OCI-LY1 (cell line): ENCODE data around the gene TMPRSS13.

ENCODE experiments used
- H2AFZ ChIP-seq: fragments of 200-600 bp; sonication (generic), shearing (Covaris generic); 2 replicates; pipeline ENCODE4 v1.6.0; 2014; ENCODE audit warnings: antibody characterized with exemption, mild to moderate bottlenecking, low read length
- H3F3A ChIP-seq: fragments of 200-600 bp; sonication (generic), shearing (Covaris generic); 2 replicates; pipeline ENCODE4 v1.6.0; 2014; ENCODE audit warnings: mild to moderate bottlenecking, antibody characterized with exemption, low read length, moderate library complexity; ENCODE audit not compliant: insufficient read depth
- H3K27ac ChIP-seq: fragments of 200-600 bp; sonication (generic); 2 replicates; pipeline ENCODE4 v1.5.1; 2014; ENCODE audit warnings: low read length, mixed run types, mild to moderate bottlenecking, low read depth; ENCODE audit not compliant: poor library complexity, severe bottlenecking
- H3K27me3 ChIP-seq: fragments of 200-600 bp; sonication (generic); 2 replicates; pipeline ENCODE4 v1.6.0; 2014; ENCODE audit warnings: antibody characterized with exemption, mild to moderate bottlenecking, low read length, moderate library complexity; ENCODE audit not compliant: insufficient read depth
- H3K36me3 ChIP-seq: fragments of 200-600 bp; sonication (generic); 2 replicates; pipeline ENCODE4 v1.6.1; 2014; ENCODE audit warnings: mild to moderate bottlenecking, antibody characterized with exemption, low read length, moderate library complexity, mixed read lengths; ENCODE audit not compliant: insufficient read depth
- H3K4me1 ChIP-seq: fragments of 200-600 bp; sonication (generic); 2 replicates; pipeline ENCODE4 v1.5.1; 2014; ENCODE audit warnings: mild to moderate bottlenecking, low read length, moderate library complexity; ENCODE audit not compliant: insufficient read depth, severe bottlenecking
- H3K4me2 ChIP-seq: fragments of 200-600 bp; sonication (generic), shearing (Covaris generic); 2 replicates; pipeline ENCODE4 v1.6.1; 2014; ENCODE audit warnings: low read length
- H3K4me3 ChIP-seq: fragments of 200-600 bp; sonication (generic); 2 replicates; pipeline ENCODE4 v1.5.1; 2014; ENCODE audit warnings: low read length, low read depth, mild to moderate bottlenecking, mixed read lengths; ENCODE audit not compliant: poor library complexity, severe bottlenecking
- H3K79me2 ChIP-seq: fragments of 200-600 bp; shearing (Covaris generic); 2 replicates; pipeline ENCODE4 v1.6.1; 2016; ENCODE audit warnings: mixed run types, low read length, mixed read lengths; ENCODE audit not compliant: insufficient read depth
- H3K9ac ChIP-seq: fragments of 200-600 bp; sonication (generic), shearing (Covaris generic); 2 replicates; pipeline ENCODE4 v1.6.1; 2014; ENCODE audit warnings: mild to moderate bottlenecking, low read length, mixed read lengths
- H3K9me2 ChIP-seq: fragments of 200-600 bp; sonication (generic), shearing (Covaris generic); 2 replicates; pipeline ENCODE4 v1.6.1; 2014; ENCODE audit warnings: low read depth, mild to moderate bottlenecking, low read length, mixed read lengths
- H3K9me3 ChIP-seq: fragments of 200-600 bp; shearing (Covaris generic); 2 replicates; pipeline ENCODE4 v1.6.1; 2014; ENCODE audit warnings: low read length, mixed read lengths
- H4K20me1 ChIP-seq: fragments of 200-600 bp; sonication (generic), shearing (Covaris generic); 2 replicates; pipeline ENCODE4 v1.6.0; 2016; ENCODE audit warnings: mild to moderate bottlenecking, low read length; ENCODE audit not compliant: insufficient read depth
- CTCF ChIP-seq: fragments of 200-600 bp; sonication (generic), shearing (Covaris generic); IDR thresholded peaks from 2 replicates; pipeline ENCODE4 v1.5.1; 2017; ENCODE audit warnings: mild to moderate bottlenecking, antibody characterized with exemption, low read length, moderate library complexity, mixed read lengths
- EZH2 ChIP-seq: fragments of 200-600 bp; sonication (generic), shearing (Covaris generic); IDR thresholded peaks from 2 replicates; pipeline ENCODE4 v1.8.0; 2017; ENCODE audit warnings: borderline replicate concordance, mixed run types, mild to moderate bottlenecking, antibody characterized with exemption, low read length, moderate library complexity, mixed read lengths

Gene TMPRSS13

GRCh38 chr11:117855186-117855845 is 73.9 kb downstream of the TMPRSS13 start:
- H3K27ac ChIP-seq, result no peak overlapping the region
- H4K20me1 ChIP-seq, result no peaks in the 10 kb centered on the region
- H3K4me1 ChIP-seq, result no peaks in the 10 kb centered on the region
- no peaks in the 10 kb centered on the region for H3K9me3 ChIP-seq
- no peaks in the 10 kb centered on the region for H3K36me3 ChIP-seq
- H3K9ac ChIP-seq, result no peak overlapping the region
- H3K27me3 ChIP-seq, result no peaks in the 10 kb centered on the region; the same call in 1 of the 2 replicates
- no peaks in the 10 kb centered on the region for H3K9me2 ChIP-seq
- H3K4me3 ChIP-seq, result no peak overlapping the region
- no peak overlapping the region for H3K4me2 ChIP-seq
- H3F3A ChIP-seq, result no peaks in the 10 kb centered on the region
- TF ChIP-seq EZH2, result no peak
- no peak for TF ChIP-seq CTCF
- H2AFZ ChIP-seq, result no peak overlapping the region
- H3K79me2 ChIP-seq, result no peaks in the 10 kb centered on the region

- Histone ChIP-seq H3F3A (no peaks in the 10 kb centered on the region), H3K27me3 (no peaks in the 10 kb centered on the region; the same call in 1 of the 2 replicates), H3K27ac (no peak overlapping the region), H3K9ac (no peak overlapping the region), H3K79me2 (no peaks in the 10 kb centered on the region), H3K9me3 (no peaks in the 10 kb centered on the region), H3K4me2 (no peak overlapping the region), H4K20me1 (no peaks in the 10 kb centered on the region), H2AFZ (no peak overlapping the region), H3K36me3 (no peaks in the 10 kb centered on the region), H3K9me2 (no peaks in the 10 kb centered on the region), H3K4me1 (no peaks in the 10 kb centered on the region), H3K4me3 (no peak overlapping the region)
- no peak for TF ChIP-seq EZH2
- no peak for TF ChIP-seq CTCF
Observed at GRCh38 chr11:117852309-117852708, 76.9 kb downstream of the TMPRSS13 start.

GRCh38 chr11:117851852-117852251 is 77.3 kb downstream of the TMPRSS13 start:
- Histone ChIP-seq H3K9ac (no peak overlapping the region), H3K4me2 (no peak overlapping the region), H3K9me2 (no peaks in the 10 kb centered on the region), H3K9me3 (no peaks in the 10 kb centered on the region), H3F3A (no peaks in the 10 kb centered on the region), H3K36me3 (no peaks in the 10 kb centered on the region), H4K20me1 (no peaks in the 10 kb centered on the region), H3K27me3 (no peaks in the 10 kb centered on the region; the same call in 1 of the 2 replicates), H3K4me3 (no peak overlapping the region), H3K27ac (no peak overlapping the region), H3K4me1 (no peaks in the 10 kb centered on the region), H3K79me2 (no peaks in the 10 kb centered on the region), H2AFZ (no peak overlapping the region)
- no peak for TF ChIP-seq EZH2
- TF ChIP-seq CTCF, result no peak
